ENCODE results near the gene KCNMA1. TPM values are rescaled to one million over a fixed set of nuclear protein-coding genes. Genes with fewer than 3 reads are reported as not detected.

Gene KCNMA1
- total and polyA plus RNA-seq, 10 of the 15 experiments (the other 5 are each of a cell fraction or from before 2014, with no cell fraction given), result 8.5 to 77.0 (median 21.3) TPM

DNA sequence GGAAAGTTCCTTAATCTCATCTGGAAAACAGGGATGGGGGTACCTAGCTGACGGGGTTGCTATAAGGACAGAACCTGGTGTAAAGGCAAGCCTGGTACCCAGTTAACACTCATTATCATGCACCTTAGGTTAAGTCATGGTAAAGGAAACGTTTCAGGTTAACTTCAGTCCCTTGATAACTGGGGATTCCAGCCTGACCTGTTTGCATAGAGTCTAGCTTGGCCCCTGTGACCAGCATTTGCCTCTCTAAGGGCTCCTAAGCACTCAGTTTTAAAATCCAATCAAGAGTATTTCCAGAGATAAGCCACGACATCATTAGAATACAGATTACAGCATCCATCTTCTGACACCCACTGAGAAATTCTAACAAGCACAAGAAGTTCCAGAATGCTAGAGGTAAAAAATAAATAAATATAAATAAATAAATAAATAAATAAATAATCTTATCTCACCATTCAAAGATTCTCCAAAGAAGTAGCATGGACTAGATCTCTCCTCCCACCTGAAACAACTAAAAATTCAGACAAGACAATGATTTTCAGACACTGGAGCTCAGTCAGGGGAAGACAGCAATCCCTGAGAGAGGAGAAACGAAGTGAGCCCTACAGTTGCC, 184.6 kb downstream of the KCNMA1 start (continued):
- TF ChIP-seq MXI1 (IDR thresholded peaks at IDR 0.05; ENCODE audit: low read depth, low read length) (no peak), ZZZ3 (IDR thresholded peaks at IDR 0.05; ENCODE audit: control insufficient read depth, insufficient read length, low read depth) (no peak)

DNA sequence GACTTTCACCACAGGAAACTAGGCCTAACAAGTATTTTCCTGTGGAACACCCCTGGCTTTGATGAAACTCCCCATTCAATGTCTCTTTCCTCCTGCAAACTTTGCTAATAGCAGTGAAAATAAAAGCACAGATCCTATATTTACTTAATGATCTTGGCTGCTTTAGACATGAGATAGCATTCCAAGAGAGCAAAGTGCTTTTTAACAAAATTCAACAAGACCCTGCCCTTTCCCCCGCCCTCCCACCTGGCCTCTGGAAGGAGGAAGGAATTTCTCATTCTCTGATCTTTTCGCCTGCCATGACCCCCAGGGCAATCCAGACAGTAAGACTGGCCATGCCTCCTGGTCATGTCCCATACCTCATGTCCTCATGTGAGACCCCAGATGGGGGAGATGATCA, 185.7 kb downstream of the KCNMA1 start:
- POLR2A ChIA-PET, result interaction anchor here (0.7 kb wide), 1 partner anchor 182 kb away, joined by 3 read pairs; no protein-coding TSS in a partner anchor
- WGBS (ENCODE audit: insufficient coverage, insufficient replicate concordance, low lambda C conversion rate, missing lambda C conversion rate), result 10% methylated on average over 2 of the region's 2 CpGs
- H3K9me3 ChIP-seq (replicated peaks; ENCODE audit: control insufficient read depth, insufficient read depth, low read length), result no peaks in the 10 kb centered on the region; the same call in 2 of the 3 replicates
- H3K27ac ChIP-seq (ENCODE audit: control insufficient read depth, insufficient read depth), result no peak overlapping the region
- in situ Hi-C loops (cut with MboI) (no loop called here), intact Hi-C loops (cut with micrococcal nuclease; ENCODE audit: unreplicated experiment) (no loop called here)
- no peak overlapping the region for H3K4me3 ChIP-seq
- no peaks in the 10 kb centered on the region for H3K27me3 ChIP-seq (replicated peaks in 1 of 2; ENCODE audit: control insufficient read depth in 2 of 2, insufficient read depth in 2 of 2, low read length in 1 of 2)
- no peaks in the 10 kb centered on the region for H4K20me1 ChIP-seq (ENCODE audit: control insufficient read depth, insufficient read depth)
- SMC1A ChIA-PET (ENCODE audit: uncharacterized antibody, unreplicated experiment), result interaction anchor here (0.8 to 2.2 kb wide), 4 partner anchors 10 to 58 kb away, joined by 3 to 6 read pairs (median 4); no protein-coding TSS in a partner anchor
- RAD21 ChIA-PET (ENCODE audit: unreplicated experiment), result no interaction called here
- no peaks in the 10 kb centered on the region for H3K36me3 ChIP-seq (ENCODE audit: control insufficient read depth in 2 of 2, insufficient read depth in 2 of 2, low read length in 1 of 2)
- H2AFZ ChIP-seq (ENCODE audit: control insufficient read depth, low read depth, low read length), result no peak overlapping the region
- no peaks in the 10 kb centered on the region for H3K4me1 ChIP-seq (ENCODE audit: control insufficient read depth, insufficient read depth, low read length)
- H3K9ac ChIP-seq (ENCODE audit: control insufficient read depth, insufficient read depth, low read length), result no peak overlapping the region
- CTCF ChIA-PET, result interaction anchor here (1.7 kb wide), 1 partner anchor 188 kb away, joined by 5 read pairs; no protein-coding TSS in a partner anchor
- H3K4me2 ChIP-seq (ENCODE audit: control insufficient read depth, insufficient read depth), result no peak overlapping the region
- no peak for DNase-seq (ENCODE audit: low read depth, low spot score)
- BruUV-seq (replicated peaks), result no TSS peak
- ATAC-seq, result no peak
- FAIRE-seq, result no peak
- no peaks in the 10 kb centered on the region for H3K79me2 ChIP-seq (ENCODE audit: control insufficient read depth, insufficient read depth, low read length)
- TF ChIP-seq MEF2B (IDR thresholded peaks at IDR 0.05; ENCODE audit: partially characterized antibody, poor library complexity, severe bottlenecking) (no peak), FOXK2 (IDR thresholded peaks at IDR 0.05) (no peak), IRF4 (IDR thresholded peaks at IDR 0.05; ENCODE audit: low read depth, low read length) (no peak), RB1 (IDR thresholded peaks at IDR 0.05; ENCODE audit: borderline replicate concordance) (no peak), WRNIP1 (IDR thresholded peaks at IDR 0.05; ENCODE audit: borderline replicate concordance, low read depth, low read length) (no peak), NRF1 (conservative IDR thresholded peaks at IDR 0.05; ENCODE audit: low read depth, low read length) (no peak), SUZ12 (IDR thresholded peaks at IDR 0.05; ENCODE audit: unreplicated experiment) (no peak)
- TF ChIP-seq, protein P1, sequence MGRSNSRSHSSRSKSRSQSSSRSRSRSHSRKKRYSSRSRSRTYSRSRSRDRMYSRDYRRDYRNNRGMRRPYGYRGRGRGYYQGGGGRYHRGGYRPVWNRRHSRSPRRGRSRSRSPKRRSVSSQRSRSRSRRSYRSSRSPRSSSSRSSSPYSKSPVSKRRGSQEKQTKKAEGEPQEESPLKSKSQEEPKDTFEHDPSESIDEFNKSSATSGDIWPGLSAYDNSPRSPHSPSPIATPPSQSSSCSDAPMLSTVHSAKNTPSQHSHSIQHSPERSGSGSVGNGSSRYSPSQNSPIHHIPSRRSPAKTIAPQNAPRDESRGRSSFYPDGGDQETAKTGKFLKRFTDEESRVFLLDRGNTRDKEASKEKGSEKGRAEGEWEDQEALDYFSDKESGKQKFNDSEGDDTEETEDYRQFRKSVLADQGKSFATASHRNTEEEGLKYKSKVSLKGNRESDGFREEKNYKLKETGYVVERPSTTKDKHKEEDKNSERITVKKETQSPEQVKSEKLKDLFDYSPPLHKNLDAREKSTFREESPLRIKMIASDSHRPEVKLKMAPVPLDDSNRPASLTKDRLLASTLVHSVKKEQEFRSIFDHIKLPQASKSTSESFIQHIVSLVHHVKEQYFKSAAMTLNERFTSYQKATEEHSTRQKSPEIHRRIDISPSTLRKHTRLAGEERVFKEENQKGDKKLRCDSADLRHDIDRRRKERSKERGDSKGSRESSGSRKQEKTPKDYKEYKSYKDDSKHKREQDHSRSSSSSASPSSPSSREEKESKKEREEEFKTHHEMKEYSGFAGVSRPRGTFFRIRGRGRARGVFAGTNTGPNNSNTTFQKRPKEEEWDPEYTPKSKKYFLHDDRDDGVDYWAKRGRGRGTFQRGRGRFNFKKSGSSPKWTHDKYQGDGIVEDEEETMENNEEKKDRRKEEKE (IDR thresholded peaks at IDR 0.05), result no peak
- TF ChIP-seq, protein P2, sequence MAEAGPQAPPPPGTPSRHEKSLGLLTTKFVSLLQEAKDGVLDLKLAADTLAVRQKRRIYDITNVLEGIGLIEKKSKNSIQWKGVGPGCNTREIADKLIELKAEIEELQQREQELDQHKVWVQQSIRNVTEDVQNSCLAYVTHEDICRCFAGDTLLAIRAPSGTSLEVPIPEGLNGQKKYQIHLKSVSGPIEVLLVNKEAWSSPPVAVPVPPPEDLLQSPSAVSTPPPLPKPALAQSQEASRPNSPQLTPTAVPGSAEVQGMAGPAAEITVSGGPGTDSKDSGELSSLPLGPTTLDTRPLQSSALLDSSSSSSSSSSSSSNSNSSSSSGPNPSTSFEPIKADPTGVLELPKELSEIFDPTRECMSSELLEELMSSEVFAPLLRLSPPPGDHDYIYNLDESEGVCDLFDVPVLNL (IDR thresholded peaks at IDR 0.05; ENCODE audit: low read depth, low read length), result no peak
- TF ChIP-seq, protein P3, sequence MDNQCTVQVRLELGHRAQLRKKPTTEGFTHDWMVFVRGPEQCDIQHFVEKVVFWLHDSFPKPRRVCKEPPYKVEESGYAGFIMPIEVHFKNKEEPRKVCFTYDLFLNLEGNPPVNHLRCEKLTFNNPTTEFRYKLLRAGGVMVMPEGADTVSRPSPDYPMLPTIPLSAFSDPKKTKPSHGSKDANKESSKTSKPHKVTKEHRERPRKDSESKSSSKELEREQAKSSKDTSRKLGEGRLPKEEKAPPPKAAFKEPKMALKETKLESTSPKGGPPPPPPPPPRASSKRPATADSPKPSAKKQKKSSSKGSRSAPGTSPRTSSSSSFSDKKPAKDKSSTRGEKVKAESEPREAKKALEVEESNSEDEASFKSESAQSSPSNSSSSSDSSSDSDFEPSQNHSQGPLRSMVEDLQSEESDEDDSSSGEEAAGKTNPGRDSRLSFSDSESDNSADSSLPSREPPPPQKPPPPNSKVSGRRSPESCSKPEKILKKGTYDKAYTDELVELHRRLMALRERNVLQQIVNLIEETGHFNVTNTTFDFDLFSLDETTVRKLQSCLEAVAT (IDR thresholded peaks at IDR 0.05), result no peak
- TF ChIP-seq, protein P4, sequence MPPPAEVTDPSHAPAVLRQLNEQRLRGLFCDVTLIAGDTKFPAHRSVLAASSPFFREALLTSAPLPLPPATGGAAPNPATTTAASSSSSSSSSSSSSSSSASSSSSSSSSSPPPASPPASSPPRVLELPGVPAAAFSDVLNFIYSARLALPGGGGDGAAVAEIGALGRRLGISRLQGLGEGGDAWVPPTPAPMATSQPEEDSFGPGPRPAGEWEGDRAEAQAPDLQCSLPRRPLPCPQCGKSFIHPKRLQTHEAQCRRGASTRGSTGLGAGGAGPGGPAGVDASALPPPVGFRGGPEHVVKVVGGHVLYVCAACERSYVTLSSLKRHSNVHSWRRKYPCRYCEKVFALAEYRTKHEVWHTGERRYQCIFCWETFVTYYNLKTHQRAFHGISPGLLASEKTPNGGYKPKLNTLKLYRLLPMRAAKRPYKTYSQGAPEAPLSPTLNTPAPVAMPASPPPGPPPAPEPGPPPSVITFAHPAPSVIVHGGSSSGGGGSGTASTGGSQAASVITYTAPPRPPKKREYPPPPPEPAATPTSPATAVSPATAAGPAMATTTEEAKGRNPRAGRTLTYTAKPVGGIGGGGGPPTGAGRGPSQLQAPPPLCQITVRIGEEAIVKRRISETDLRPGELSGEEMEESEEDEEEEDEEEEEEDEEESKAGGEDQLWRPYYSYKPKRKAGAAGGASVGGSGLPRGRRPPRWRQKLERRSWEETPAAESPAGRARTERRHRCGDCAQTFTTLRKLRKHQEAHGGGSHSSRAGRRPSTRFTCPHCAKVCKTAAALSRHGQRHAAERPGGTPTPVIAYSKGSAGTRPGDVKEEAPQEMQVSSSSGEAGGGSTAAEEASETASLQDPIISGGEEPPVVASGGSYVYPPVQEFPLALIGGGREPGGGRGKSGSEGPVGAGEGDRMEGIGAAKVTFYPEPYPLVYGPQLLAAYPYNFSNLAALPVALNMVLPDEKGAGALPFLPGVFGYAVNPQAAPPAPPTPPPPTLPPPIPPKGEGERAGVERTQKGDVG (CRISPR knock-in tag; IDR thresholded peaks at IDR 0.05), result no peak
